Femur (tissue), 1 donor: ENCODE results near the gene SLC37A2.
"Not testable (repeated sequence)": the region's sequence is repeated elsewhere in the genome, so short reads cannot be mapped to it uniquely, and the experiment has no call there.

Source experiments
- DNase-seq: peaks from one replicate; pipeline ENCODE4 v3.0.0-alpha.2; 2017

The SLC37A2 gene

GRCh38 chr11:125062931-125063428 is at the start of gene SLC37A2:
Gene SLC37A2, plus strand, starts transcription at chr11:125063305. Its CDS starts 63 bp downstream, at chr11:125063368.
- DNase-seq = peak; percentile 78

GRCh38 chr11:125016413-125016812 is 46.7 kb upstream of the SLC37A2 start:
- no peak for DNase-seq

GRCh38 chr11:125020342-125020741 is 42.8 kb upstream of the SLC37A2 start:
- no peak for DNase-seq

- DNase-seq = no peak
These were observed 40.6 kb upstream of the SLC37A2 start for GRCh38 chr11:125022551-125022950.

- no peak for DNase-seq
These were observed 37.1 kb upstream of the SLC37A2 start for GRCh38 chr11:125025968-125026367.

- not testable (repeated sequence) for DNase-seq
These were observed 33.7 kb upstream of the SLC37A2 start for GRCh38 chr11:125029431-125029830.

GRCh38 chr11:125036933-125037332 is 26.2 kb upstream of the SLC37A2 start:
- no peak for DNase-seq

GRCh38 chr11:125049164-125049792 is 13.8 kb upstream of the SLC37A2 start:
- no peak for DNase-seq

GRCh38 chr11:125052047-125052446 is 11.1 kb upstream of the SLC37A2 start:
- DNase-seq = no peak

- DNase-seq = no peak
These were observed 9.9 kb upstream of the SLC37A2 start for GRCh38 chr11:125053167-125053566.

- no peak for DNase-seq
These were observed 7.9 kb upstream of the SLC37A2 start for GRCh38 chr11:125055107-125055715.

GRCh38 chr11:125056111-125056510 is 7.0 kb upstream of the SLC37A2 start:
- not testable (repeated sequence) for DNase-seq

- no peak for DNase-seq
These were observed 6.0 kb upstream of the SLC37A2 start for GRCh38 chr11:125056931-125057692.

GRCh38 chr11:125057693-125058016 is 5.5 kb upstream of the SLC37A2 start:
- no peak for DNase-seq

GRCh38 chr11:125061281-125061680 is 1.8 kb upstream of the SLC37A2 start:
- DNase-seq = no peak

GRCh38 chr11:125062218-125062930 is 731 bp upstream of the SLC37A2 start:
- no peak for DNase-seq

GRCh38 chr11:125063429-125064043 is 431 bp downstream of the SLC37A2 start:
- peak; percentile 18 for DNase-seq

GRCh38 chr11:125064070-125064469 is 965 bp downstream of the SLC37A2 start:
- DNase-seq = no peak

- DNase-seq = no peak
These were observed 5.3 kb downstream of the SLC37A2 start for GRCh38 chr11:125068368-125068767.

- no peak for DNase-seq
These were observed 5.9 kb downstream of the SLC37A2 start for GRCh38 chr11:125069008-125069407.

- DNase-seq = no peak
These were observed 6.7 kb downstream of the SLC37A2 start for GRCh38 chr11:125069796-125070195.

GRCh38 chr11:125070699-125071254 is 7.7 kb downstream of the SLC37A2 start:
- DNase-seq = peak; percentile 65
